Spleen (tissue), 7 donors: ENCODE measurements around the gene LY86.

Experiments used
- CTCF ChIP-seq, 11 experiments: fragments of 200-600 bp in 7 of 11; fragments of 450-650 bp in 4 of 11; sonication (generic) in 4 of 11; IDR thresholded peaks in 8 of 11; conservative IDR thresholded peaks in 3 of 11; 1 replicate in 7 of 11; 2 replicates in 4 of 11; pipeline versions ENCODE4 v1.4.0 to v1.8.0; 2016 to 2021; ENCODE audit warnings: antibody characterized with exemption in 11 of 11, inconsistent platforms in 4 of 11, mild to moderate bottlenecking in 1 of 11
- POLR2A ChIP-seq, 3 donors: fragments of 450-650 bp; IDR thresholded peaks; one replicate each; pipeline ENCODE4 v1.5.1; 2017; ENCODE audit warnings: antibody characterized with exemption in 3 of 3, mild to moderate bottlenecking in 1 of 3
- POLR2AphosphoS5 ChIP-seq, 3 donors: sonication (generic); formaldehyde crosslinking; IDR thresholded peaks; one replicate each; pipeline ENCODE4 v1.5.1; 2017; ENCODE audit warnings: antibody characterized with exemption in 3 of 3
- donor health status: DM: no; HTN: no; CAD: no; lungs with moderate emphysema.
- donor health status: DM: no; HTN: no; CAD: no.
- donor health status: DM: no; HTN: no; CAD: no.

- no peak for TF ChIP-seq CTCF (IDR thresholded peaks at IDR 0.05 in 8 of 11, conservative IDR thresholded peaks at IDR 0.05 in 3 of 11)
- peak in 1 of 3 donors; percentile 59 for TF ChIP-seq POLR2A (IDR thresholded peaks at IDR 0.05)
- TF ChIP-seq POLR2AphosphoS5 (IDR thresholded peaks at IDR 0.05): peak in 2 of 3 donors; percentile 81 to 82
Observed at GRCh38 chr6:6586671-6587526, 1.6 kb upstream of the LY86 start.
